8988T (cell line): ENCODE measurements around the gene TSPAN6.

Source experiments
- DNase-seq: peaks from one replicate; pipeline ENCODE4 v3.0.0; 2011

Gene TSPAN6

GRCh38 chrX:100647095-100647494 is 10.5 kb upstream of the TSPAN6 start:
- DNase-seq, result no peak

GRCh38 chrX:100645106-100645505 is 8.5 kb upstream of the TSPAN6 start:
- no peak for DNase-seq

- no peak for DNase-seq
Observed at GRCh38 chrX:100643956-100644860, 7.6 kb upstream of the TSPAN6 start, which contains the start of gene SRPX2. SRPX2 (plus strand) TSS chrX:100644199; CDS start chrX:100646323, 2,124 bp downstream.

- no peak for DNase-seq
Observed at GRCh38 chrX:100643212-100643611, 6.6 kb upstream of the TSPAN6 start.

- no peak for DNase-seq
Observed at GRCh38 chrX:100642290-100642689, 5.7 kb upstream of the TSPAN6 start.

- no peak for DNase-seq
Observed at GRCh38 chrX:100635989-100636320, 651 bp downstream of the TSPAN6 start.

GRCh38 chrX:100635040-100635439 is 1.6 kb downstream of the TSPAN6 start:
- no peak for DNase-seq

GRCh38 chrX:100625985-100626491 is 10.6 kb downstream of the TSPAN6 start:
- no peak for DNase-seq

- DNase-seq, result no peak
Observed at GRCh38 chrX:100623001-100623400, 13.6 kb downstream of the TSPAN6 start.

GRCh38 chrX:100615005-100615404 is 21.6 kb downstream of the TSPAN6 start:
- DNase-seq, result no peak

GRCh38 chrX:100611951-100612350 is 24.7 kb downstream of the TSPAN6 start:
- DNase-seq, result no peak

- DNase-seq, result no peak
Observed at GRCh38 chrX:100609591-100609990, 27.0 kb downstream of the TSPAN6 start.

- DNase-seq, result no peak
Observed at GRCh38 chrX:100606753-100607152, 29.9 kb downstream of the TSPAN6 start.

- no peak for DNase-seq
Observed at GRCh38 chrX:100600758-100601157, 35.8 kb downstream of the TSPAN6 start.

GRCh38 chrX:100600340-100600739 is 36.3 kb downstream of the TSPAN6 start:
- no peak for DNase-seq

- DNase-seq, result no peak
Observed at GRCh38 chrX:100599456-100599855, 37.1 kb downstream of the TSPAN6 start.

GRCh38 chrX:100596601-100597000 is 40.0 kb downstream of the TSPAN6 start:
- no peak for DNase-seq

- no peak for DNase-seq
Observed at GRCh38 chrX:100593581-100593980, 43.0 kb downstream of the TSPAN6 start.

GRCh38 chrX:100593126-100593525 is 43.5 kb downstream of the TSPAN6 start:
- DNase-seq, result no peak

GRCh38 chrX:100591256-100592051 is 45.2 kb downstream of the TSPAN6 start:
- no peak for DNase-seq

- DNase-seq, result no peak
Observed at GRCh38 chrX:100587861-100588260, 48.7 kb downstream of the TSPAN6 start.

- DNase-seq, result no peak
Observed at GRCh38 chrX:100586747-100587146, 49.9 kb downstream of the TSPAN6 start.

GRCh38 chrX:100584611-100585010 is 52.0 kb downstream of the TSPAN6 start, which contains the start of gene TNMD:
TNMD (plus strand) TSS chrX:100584936; CDS start chrX:100585019, 83 bp downstream.
- DNase-seq, result no peak
